Astrocyte of the spinal cord (primary cell): ENCODE results near the gene FEM1C.

ENCODE experiments used
- DNase-seq: peaks from one replicate; pipeline ENCODE4 v3.0.0; 2011; ENCODE audit warnings: low read depth, low spot score
- H3K4me3 ChIP-seq: 2 replicates; pipeline ENCODE4 v1.5.1; 2011; ENCODE audit warnings: low read depth, mild to moderate bottlenecking, low read length, moderate library complexity
- CTCF ChIP-seq: IDR thresholded peaks from 2 replicates; pipeline ENCODE4 v1.5.1; 2012; ENCODE audit warnings: low read depth, mild to moderate bottlenecking, low read length, inconsistent platforms
- in situ Hi-C: cut with HindIII; loops from 2 replicates; pipeline ENCODE4 v1.10.0; 2017; ENCODE audit warnings: low sequenced_read_pairs

Gene FEM1C

GRCh38 chr5:115478281-115478680, 66.3 kb downstream of the FEM1C start:
- in situ Hi-C loops: no loop called here
- no peak overlapping the region for H3K4me3 ChIP-seq
- no peak for DNase-seq
- no peak for TF ChIP-seq CTCF

- TF ChIP-seq CTCF: no peak
- in situ Hi-C loops: no loop called here
- H3K4me3 ChIP-seq: no peak overlapping the region
- DNase-seq: no peak
Measured at GRCh38 chr5:115477581-115477980, 67.0 kb downstream of the FEM1C start.

GRCh38 chr5:115475788-115476187, 68.8 kb downstream of the FEM1C start:
- in situ Hi-C loops: no loop called here
- no peak for DNase-seq
- no peak for TF ChIP-seq CTCF
- H3K4me3 ChIP-seq: no peak overlapping the region

GRCh38 chr5:115472271-115473025, 72.1 kb downstream of the FEM1C start:
- TF ChIP-seq CTCF: no peak
- in situ Hi-C loops: no loop called here

GRCh38 chr5:115471345-115472063, 73.1 kb downstream of the FEM1C start:
- no peak for TF ChIP-seq CTCF
- in situ Hi-C loops: no loop called here
- DNase-seq: no peak
- H3K4me3 ChIP-seq: no peak overlapping the region

More at GRCh38 chr5:115472271-115473025, 72.1 kb downstream of the FEM1C start:
- DNase-seq: no peak
- no peak overlapping the region for H3K4me3 ChIP-seq

- TF ChIP-seq CTCF: no peak
- in situ Hi-C loops: no loop called here
- H3K4me3 ChIP-seq: no peak overlapping the region
- DNase-seq: no peak
Measured at GRCh38 chr5:115470921-115471320, 73.7 kb downstream of the FEM1C start.
